ENCODE measurements around the gene SLC25A1.

SLC25A1 gene

DNA sequence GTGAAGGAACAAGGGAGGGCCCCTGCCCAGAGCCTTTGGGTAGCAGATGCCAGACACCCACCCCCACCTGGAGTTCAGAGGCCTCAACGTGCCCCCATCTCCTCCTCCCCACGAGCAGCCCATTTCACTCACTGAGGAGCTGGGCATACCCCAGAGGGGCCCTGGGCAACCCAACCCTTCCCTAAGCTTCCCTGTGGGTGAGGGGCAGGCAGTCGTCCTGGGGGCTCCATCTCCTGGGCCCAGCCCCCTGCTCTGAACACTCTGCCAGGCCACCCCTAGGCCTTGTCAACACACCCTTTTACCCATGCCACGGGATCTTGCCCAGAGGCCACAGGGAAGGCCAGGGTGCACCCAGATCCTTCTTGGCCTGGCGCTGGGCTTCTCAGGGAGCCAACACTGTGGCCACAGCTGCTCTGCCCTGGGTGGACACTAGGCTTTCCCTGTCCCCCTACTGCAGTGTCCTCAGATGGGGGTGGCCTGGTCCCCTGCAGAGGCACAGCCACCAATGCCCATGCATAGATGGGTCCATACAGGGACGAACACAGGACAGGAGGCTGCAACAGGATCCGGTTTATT lies 3.4 kb downstream of the SLC25A1 start (continued):
- TF ChIP-seq, protein P1, sequence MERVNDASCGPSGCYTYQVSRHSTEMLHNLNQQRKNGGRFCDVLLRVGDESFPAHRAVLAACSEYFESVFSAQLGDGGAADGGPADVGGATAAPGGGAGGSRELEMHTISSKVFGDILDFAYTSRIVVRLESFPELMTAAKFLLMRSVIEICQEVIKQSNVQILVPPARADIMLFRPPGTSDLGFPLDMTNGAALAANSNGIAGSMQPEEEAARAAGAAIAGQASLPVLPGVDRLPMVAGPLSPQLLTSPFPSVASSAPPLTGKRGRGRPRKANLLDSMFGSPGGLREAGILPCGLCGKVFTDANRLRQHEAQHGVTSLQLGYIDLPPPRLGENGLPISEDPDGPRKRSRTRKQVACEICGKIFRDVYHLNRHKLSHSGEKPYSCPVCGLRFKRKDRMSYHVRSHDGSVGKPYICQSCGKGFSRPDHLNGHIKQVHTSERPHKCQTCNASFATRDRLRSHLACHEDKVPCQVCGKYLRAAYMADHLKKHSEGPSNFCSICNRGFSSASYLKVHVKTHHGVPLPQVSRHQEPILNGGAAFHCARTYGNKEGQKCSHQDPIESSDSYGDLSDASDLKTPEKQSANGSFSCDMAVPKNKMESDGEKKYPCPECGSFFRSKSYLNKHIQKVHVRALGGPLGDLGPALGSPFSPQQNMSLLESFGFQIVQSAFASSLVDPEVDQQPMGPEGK (CRISPR knock-in tag; IDR thresholded peaks at IDR 0.05; ENCODE audit: borderline replicate concordance): no peak
- no peak for TF ChIP-seq BACH2 (CRISPR knock-in tag; IDR thresholded peaks at IDR 0.05; ENCODE audit: borderline replicate concordance)
- TF ChIP-seq TCF4 (CRISPR knock-in tag; IDR thresholded peaks at IDR 0.05; ENCODE audit: borderline replicate concordance): no peak

DNA sequence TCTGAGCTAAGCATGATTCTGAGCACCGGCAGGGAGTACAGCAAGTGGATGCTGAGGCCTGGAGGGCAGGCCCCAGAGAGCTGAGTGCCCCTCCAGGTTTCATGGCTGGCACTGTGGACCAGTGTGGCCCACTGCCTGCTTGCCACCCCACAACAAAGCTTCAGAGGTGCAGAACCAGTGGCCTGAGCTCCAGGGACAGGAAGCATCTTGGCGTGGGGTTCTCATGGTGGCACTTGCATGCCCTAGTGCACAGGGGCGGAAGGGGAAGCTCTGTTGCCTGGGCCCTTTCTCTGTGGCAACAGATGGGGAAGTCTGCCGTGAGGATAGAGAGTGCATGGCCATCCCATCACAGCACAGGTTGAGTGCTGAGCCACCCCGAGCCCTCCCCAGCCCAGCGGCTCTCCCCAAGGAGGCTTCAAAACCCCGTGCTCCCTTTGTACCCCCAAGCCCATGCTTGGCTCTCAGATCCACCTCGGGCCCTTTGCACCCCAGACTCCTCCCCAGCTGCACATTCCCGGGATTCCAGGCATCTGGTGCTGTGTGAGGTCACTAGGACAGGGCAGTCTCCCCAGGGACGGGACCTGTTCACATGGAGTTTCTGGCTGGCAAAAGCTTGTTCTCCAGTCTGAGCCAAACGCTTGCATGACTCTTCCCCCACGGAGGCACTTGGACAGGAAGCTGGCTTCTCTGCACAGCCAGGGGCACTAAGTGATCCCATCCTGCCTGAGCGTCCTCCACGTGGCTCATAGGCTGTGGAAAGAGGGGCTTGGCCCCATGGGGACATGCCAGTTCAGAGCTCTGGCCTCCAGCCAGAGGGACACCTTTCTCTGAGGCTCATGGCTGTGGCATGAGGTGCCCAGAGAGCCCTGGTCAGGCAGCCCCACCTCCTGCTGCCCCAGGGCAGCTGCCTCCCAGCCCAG lies 4.2 kb downstream of the SLC25A1 start:
- TF ChIP-seq ZFP3 (CRISPR knock-in tag; IDR thresholded peaks at IDR 0.05) (no peak), CSDC2 (CRISPR knock-in tag; IDR thresholded peaks at IDR 0.05) (no peak), ISL1 (CRISPR knock-in tag; IDR thresholded peaks at IDR 0.05) (no peak), OSR1 (CRISPR knock-in tag; IDR thresholded peaks at IDR 0.05) (no peak), PPARA (CRISPR knock-in tag; IDR thresholded peaks at IDR 0.05; ENCODE audit: borderline replicate concordance) (no peak), RARB (CRISPR knock-in tag; IDR thresholded peaks at IDR 0.05) (no peak), ZC3H10 (CRISPR knock-in tag; IDR thresholded peaks at IDR 0.05) (no peak), ZNF565 (CRISPR knock-in tag; conservative IDR thresholded peaks at IDR 0.05; ENCODE audit: low read depth) (no peak), ZNF70 (CRISPR knock-in tag; IDR thresholded peaks at IDR 0.05) (no peak), BACH2 (CRISPR knock-in tag; IDR thresholded peaks at IDR 0.05; ENCODE audit: borderline replicate concordance) (no peak), SNAI2 (CRISPR knock-in tag; IDR thresholded peaks at IDR 0.05) (no peak), ZFP30 (CRISPR knock-in tag; IDR thresholded peaks at IDR 0.05) (no peak), TOX (CRISPR knock-in tag; IDR thresholded peaks at IDR 0.05; ENCODE audit: borderline replicate concordance) (no peak)
- TF ChIP-seq, protein P2, sequence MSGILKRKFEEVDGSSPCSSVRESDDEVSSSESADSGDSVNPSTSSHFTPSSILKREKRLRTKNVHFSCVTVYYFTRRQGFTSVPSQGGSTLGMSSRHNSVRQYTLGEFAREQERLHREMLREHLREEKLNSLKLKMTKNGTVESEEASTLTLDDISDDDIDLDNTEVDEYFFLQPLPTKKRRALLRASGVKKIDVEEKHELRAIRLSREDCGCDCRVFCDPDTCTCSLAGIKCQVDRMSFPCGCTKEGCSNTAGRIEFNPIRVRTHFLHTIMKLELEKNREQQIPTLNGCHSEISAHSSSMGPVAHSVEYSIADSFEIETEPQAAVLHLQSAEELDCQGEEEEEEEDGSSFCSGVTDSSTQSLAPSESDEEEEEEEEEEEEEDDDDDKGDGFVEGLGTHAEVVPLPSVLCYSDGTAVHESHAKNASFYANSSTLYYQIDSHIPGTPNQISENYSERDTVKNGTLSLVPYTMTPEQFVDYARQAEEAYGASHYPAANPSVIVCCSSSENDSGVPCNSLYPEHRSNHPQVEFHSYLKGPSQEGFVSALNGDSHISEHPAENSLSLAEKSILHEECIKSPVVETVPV (CRISPR knock-in tag; IDR thresholded peaks at IDR 0.05): no peak
- TF ChIP-seq, protein P1 (CRISPR knock-in tag; IDR thresholded peaks at IDR 0.05; ENCODE audit: borderline replicate concordance): no peak
- TF ChIP-seq, protein P3, sequence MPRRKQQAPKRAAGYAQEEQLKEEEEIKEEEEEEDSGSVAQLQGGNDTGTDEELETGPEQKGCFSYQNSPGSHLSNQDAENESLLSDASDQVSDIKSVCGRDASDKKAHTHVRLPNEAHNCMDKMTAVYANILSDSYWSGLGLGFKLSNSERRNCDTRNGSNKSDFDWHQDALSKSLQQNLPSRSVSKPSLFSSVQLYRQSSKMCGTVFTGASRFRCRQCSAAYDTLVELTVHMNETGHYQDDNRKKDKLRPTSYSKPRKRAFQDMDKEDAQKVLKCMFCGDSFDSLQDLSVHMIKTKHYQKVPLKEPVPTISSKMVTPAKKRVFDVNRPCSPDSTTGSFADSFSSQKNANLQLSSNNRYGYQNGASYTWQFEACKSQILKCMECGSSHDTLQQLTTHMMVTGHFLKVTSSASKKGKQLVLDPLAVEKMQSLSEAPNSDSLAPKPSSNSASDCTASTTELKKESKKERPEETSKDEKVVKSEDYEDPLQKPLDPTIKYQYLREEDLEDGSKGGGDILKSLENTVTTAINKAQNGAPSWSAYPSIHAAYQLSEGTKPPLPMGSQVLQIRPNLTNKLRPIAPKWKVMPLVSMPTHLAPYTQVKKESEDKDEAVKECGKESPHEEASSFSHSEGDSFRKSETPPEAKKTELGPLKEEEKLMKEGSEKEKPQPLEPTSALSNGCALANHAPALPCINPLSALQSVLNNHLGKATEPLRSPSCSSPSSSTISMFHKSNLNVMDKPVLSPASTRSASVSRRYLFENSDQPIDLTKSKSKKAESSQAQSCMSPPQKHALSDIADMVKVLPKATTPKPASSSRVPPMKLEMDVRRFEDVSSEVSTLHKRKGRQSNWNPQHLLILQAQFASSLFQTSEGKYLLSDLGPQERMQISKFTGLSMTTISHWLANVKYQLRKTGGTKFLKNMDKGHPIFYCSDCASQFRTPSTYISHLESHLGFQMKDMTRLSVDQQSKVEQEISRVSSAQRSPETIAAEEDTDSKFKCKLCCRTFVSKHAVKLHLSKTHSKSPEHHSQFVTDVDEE (CRISPR knock-in tag; IDR thresholded peaks at IDR 0.05): no peak
- ATAC-seq: no peak

DNA sequence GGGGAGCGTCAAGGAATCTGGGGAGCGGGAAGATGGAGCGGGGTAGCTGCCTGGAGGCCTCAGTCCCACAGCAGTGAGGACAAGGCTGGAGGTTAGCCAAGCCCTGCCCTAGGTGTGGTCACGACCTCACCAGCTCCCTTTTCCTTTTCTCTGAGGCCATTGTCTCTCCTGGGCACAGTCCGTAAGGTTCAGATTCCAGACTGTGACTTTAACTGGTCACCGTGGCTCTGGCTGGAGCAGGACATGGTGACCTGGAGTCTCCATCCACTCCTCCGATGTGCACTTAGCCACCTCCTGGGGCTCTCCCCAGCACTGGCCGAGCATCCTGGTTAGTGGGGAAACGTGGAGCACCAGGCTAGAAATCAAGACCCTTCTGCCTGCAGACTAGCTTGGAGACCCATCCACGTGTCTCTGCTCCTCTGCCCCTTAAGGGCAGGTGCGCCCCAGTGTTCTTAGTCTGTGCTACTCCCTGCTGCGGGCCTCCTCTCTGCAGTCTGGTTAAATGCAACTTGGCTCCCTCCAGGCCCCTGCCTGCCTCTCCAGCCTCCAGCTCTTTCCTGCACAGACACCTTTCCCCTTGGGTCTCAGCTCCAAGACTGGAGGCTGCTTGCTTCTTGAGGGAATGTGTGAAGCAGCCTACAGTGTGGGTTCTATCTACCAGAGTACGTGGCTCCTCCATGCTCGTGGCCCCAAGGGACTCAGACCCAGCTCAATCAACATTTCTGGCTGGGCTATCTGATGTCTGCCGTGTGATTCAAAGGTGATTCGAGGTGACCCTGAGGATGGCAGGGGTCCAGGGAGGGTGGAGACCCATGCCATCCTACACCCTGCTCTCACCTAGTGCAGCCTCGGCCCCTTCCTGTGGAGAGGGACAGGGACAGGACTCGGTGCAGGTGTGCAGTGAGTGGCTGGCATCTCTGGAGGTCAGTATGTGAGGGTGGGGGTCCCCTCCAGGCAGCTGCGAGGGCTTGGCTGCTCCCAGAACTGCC lies 5.2 kb downstream of the SLC25A1 start:
- TF ChIP-seq ISL1 (CRISPR knock-in tag; IDR thresholded peaks at IDR 0.05) (no peak), ARNTL (CRISPR knock-in tag; IDR thresholded peaks at IDR 0.05; ENCODE audit: borderline replicate concordance, low read depth) (no peak), OSR1 (CRISPR knock-in tag; IDR thresholded peaks at IDR 0.05) (no peak), ZNF565 (CRISPR knock-in tag; conservative IDR thresholded peaks at IDR 0.05; ENCODE audit: low read depth) (no peak), BACH2 (CRISPR knock-in tag; IDR thresholded peaks at IDR 0.05; ENCODE audit: borderline replicate concordance) (no peak), ZC3H10 (CRISPR knock-in tag; IDR thresholded peaks at IDR 0.05) (no peak)
- TF ChIP-seq, protein P4, sequence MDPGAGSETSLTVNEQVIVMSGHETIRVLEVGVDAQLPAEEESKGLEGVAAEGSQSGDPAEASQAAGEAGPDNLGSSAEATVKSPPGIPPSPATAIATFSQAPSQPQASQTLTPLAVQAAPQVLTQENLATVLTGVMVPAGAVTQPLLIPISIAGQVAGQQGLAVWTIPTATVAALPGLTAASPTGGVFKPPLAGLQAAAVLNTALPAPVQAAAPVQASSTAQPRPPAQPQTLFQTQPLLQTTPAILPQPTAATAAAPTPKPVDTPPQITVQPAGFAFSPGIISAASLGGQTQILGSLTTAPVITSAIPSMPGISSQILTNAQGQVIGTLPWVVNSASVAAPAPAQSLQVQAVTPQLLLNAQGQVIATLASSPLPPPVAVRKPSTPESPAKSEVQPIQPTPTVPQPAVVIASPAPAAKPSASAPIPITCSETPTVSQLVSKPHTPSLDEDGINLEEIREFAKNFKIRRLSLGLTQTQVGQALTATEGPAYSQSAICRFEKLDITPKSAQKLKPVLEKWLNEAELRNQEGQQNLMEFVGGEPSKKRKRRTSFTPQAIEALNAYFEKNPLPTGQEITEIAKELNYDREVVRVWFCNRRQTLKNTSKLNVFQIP (CRISPR knock-in tag; IDR thresholded peaks at IDR 0.05; ENCODE audit: borderline replicate concordance, low read depth): no peak
- no peak for ATAC-seq
